GM18526 (cell line): Measurements from ENCODE around the gene TRIP13.

ENCODE experiments used
- POLR2A ChIP-seq: IDR thresholded peaks from 3 replicates; pipeline ENCODE4 v1.6.1; 2011; ENCODE audit not compliant: insufficient read length; ENCODE audit errors: extremely low read depth

TRIP13 gene

GRCh38 chr5:926417-927171, 33.9 kb downstream of the TRIP13 start:
- no peak for TF ChIP-seq POLR2A

- no peak for TF ChIP-seq POLR2A
These were observed 34.7 kb downstream of the TRIP13 start for GRCh38 chr5:927172-928015.

GRCh38 chr5:929596-929995, 36.9 kb downstream of the TRIP13 start:
- TF ChIP-seq POLR2A, result no peak

- TF ChIP-seq POLR2A, result no peak
These were observed 38.2 kb downstream of the TRIP13 start for GRCh38 chr5:930866-931265.

GRCh38 chr5:931570-932145, 39.0 kb downstream of the TRIP13 start:
- TF ChIP-seq POLR2A, result no peak

- no peak for TF ChIP-seq POLR2A
These were observed 39.5 kb downstream of the TRIP13 start for GRCh38 chr5:932151-932627.

- no peak for TF ChIP-seq POLR2A
These were observed 40.1 kb downstream of the TRIP13 start for GRCh38 chr5:932628-933250.

- TF ChIP-seq POLR2A, result no peak
These were observed 40.7 kb downstream of the TRIP13 start for GRCh38 chr5:933251-933861.

GRCh38 chr5:935510-936084, 42.9 kb downstream of the TRIP13 start:
- no peak for TF ChIP-seq POLR2A

GRCh38 chr5:936149-937144, 43.8 kb downstream of the TRIP13 start:
- TF ChIP-seq POLR2A, result no peak

- no peak for TF ChIP-seq POLR2A
These were observed 44.7 kb downstream of the TRIP13 start for GRCh38 chr5:937151-937924.

GRCh38 chr5:939368-939767, 46.7 kb downstream of the TRIP13 start:
- TF ChIP-seq POLR2A, result no peak

GRCh38 chr5:943201-943917, 50.7 kb downstream of the TRIP13 start:
- TF ChIP-seq POLR2A, result no peak
